Renal pelvis (tissue), 4 donors: ENCODE measurements around the gene IRX3. TPM values are rescaled to one million over a fixed set of nuclear protein-coding genes. Genes with fewer than 3 reads are reported as not detected.
"Not testable (repeated sequence)": the region's sequence is repeated elsewhere in the genome, so short reads cannot be mapped to it uniquely, and the experiment has no call there.

Source experiments
- DNase-seq: peaks from one replicate; pipeline ENCODE4 v3.0.0-alpha.2; 2013
- polyA plus RNA-seq, 3 donors: library from polyadenylated mRNA; unstranded; fragments of 120-200 nt; gene quantifications; one replicate each; pipeline ENCODE4 v1.2.1, GENCODE V29; 2013; ENCODE audit not compliant: insufficient read length in 3 of 3

IRX3 gene
- polyA plus RNA-seq, 3 donors, result 26.6 to 37.6 (median 27.9) TPM

DNA sequence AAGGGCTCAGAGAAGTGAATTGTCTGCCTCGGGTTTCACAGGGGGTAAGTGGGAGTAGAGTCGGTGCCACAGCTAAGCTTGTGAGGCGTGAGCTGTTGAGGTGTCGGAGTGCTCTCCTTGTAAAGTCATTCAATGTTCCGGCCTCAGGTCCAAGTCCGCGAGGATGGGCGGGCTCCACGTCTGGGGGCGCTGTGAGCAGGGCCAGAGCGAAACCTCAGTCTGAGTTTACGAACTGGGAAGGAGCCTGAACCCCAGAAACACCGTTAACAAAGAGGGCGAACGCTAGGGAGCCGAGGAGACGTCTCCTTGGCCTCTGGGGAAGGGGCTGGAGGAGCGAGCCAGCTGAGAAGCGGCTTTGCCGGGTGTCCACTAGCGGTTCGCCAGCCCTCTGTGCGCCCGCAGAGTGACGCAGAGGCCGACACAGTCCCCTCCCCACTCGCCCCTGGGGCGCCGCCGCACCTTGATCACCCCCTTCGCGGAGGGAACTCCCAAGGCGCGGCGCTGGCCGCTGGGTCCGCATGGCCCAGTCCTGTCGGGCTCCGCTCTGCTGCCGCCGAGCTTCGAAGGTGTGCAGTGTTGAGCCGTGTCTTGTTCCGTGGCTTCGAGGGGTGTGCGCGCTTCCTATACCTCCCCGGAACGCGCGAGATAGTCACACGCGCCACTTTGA, 4.9 kb downstream of the IRX3 start:
- DNase-seq, result no peak

DNA sequence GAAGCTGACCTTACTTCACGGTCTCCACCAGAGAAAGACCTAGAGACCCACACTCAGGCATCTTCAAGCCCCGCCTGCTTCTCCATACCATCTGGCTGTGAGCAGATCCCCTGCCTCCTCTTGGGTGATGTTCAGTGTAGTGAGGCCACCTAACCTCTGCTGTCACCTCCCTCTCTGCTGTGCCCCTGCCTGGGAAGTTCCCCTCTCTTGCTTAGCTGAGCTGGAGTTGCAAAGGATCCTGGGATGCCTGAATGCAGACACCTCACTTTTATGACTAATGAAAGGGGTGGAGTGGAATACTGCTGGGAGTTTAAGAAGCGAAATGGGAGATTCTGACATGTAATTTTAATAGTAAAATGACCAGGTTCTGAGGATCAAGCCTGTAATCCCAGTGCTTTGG, 5.8 kb downstream of the IRX3 start:
- DNase-seq, result no peak

DNA sequence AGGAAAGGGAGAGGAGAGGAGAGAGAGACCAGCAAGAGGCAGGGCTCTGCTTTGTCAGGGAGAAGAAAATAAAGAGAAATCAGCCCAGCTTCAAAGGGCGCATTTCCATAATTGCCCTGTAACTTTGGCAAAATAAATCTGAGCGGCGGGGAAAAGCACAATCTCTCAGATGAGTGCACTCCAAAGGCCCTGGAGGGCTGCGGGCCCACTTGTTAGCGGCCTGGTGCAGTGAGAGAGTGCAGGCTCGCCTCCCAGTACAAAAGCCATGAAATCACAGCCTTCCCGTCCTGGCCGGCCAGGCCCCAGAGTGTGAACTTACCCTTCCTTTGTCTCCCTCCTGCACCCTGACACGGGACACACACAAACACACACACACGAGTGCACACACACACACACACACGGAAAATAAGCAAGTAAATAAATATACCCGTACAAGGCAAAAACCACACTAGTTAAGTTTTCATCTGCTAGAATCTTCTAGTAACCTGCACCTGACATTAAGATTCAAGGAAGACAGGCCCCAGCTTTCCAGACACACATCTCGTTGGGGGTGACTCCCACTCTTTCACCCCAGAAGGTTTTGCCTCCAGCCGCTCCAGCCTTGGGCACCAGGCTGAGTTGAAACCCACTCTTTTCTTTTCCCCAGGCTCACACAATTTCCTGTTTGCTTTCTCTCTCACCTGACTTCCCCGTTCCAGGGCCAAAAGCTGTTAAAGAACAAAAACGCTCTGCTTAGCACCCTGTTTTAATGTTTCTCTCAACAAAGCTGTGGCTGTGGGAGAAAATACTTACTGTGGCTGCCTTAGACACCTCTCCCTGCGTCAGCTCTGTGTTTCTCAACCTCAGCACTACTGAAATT, 8.5 kb downstream of the IRX3 start:
- DNase-seq, result no peak

DNA sequence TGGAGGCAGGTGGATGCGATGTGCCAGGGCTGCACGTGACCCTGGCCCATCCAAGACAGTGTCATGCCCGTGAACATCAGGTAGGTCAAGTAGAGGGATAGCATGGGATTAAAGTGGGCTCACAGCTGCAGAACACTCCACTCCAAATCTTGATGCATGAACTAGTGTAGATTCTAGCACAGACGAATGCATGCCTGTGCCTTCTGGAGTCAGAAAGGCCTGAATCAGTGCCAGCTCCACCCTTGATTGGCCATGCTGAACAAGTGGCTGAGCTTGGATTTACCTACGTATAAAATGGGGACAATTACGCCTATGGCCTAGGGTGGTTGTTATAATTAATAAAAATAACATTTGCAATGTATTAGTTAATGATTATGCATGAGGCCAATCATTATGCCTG, 10.6 kb downstream of the IRX3 start:
- no peak for DNase-seq

DNA sequence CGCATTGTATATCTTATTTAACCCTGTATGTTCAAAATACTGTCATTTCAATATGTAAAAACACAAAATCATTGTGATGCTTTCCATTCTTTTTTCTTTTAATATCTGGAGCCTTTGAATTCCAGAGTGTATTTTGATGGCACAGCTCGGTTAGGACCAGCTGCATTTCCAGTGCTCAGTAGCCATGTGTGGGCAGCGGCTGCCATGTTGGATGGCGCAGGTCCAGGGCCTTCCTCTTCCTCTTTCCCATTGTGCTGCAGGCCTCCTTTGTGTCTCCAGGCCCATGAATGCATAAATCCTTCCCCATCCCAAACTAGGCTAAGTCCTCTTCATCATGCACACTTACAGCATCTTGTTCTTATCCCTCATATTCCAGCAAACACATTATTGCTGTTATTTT, 13.0 kb downstream of the IRX3 start:
- no peak for DNase-seq

DNA sequence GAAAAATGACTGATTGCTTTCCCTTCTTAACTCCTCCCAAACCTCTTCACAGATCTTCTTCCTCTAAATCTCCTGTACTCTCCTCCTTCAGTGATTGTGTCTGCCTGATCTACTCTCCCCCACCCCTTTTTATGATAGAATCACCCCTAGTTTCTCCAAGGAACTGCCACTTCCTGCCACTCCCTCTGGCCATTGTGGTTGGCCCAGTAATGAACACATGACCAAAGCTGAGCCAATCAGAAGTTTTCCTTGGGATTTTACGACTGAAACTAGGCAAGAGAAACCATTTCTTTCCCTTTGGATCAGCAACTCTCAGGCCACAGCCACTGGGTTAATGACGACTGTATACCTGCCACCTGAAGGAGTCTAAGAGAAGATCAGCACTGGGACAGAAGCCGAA, 15.9 kb downstream of the IRX3 start:
- no peak for DNase-seq

DNA sequence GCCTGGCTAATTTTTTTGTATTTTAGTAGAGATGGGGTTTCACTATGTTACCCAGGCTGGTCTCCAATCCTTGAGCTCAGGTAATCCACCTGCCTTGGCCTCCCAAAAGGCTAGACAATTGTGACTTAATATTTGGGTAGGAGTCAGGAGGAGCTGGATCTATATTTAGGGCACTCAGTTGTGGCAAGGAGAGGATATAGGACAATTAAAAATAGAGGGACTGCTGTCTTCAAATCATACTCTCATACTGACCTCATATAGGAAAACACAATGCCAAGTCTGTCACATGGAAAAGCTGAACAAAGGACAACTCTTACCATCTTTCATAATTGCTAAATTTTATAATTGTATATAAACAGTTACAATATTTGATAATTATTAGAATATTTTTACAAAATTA, 17.1 kb downstream of the IRX3 start:
- no peak for DNase-seq

DNA sequence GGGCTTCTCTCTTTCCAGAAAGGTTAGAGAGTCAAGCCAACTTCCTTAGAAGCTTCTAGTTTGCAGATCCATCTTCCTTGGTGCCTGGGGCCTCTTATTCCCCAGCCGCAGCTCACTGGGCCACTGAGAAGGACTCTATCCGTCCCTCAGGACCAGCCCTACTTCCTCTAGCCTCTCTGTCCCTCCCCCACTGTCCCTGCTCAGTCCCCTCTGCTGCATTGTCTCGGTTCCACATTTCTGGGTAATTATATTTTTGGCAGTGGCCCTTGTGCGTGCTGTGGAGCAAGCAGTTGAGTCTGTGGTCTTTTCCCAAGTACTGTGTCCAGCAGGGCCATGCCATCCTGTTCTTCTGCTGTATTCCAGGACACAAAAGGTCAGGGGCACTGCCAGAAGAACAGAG, 17.8 kb downstream of the IRX3 start:
- no peak for DNase-seq

DNA sequence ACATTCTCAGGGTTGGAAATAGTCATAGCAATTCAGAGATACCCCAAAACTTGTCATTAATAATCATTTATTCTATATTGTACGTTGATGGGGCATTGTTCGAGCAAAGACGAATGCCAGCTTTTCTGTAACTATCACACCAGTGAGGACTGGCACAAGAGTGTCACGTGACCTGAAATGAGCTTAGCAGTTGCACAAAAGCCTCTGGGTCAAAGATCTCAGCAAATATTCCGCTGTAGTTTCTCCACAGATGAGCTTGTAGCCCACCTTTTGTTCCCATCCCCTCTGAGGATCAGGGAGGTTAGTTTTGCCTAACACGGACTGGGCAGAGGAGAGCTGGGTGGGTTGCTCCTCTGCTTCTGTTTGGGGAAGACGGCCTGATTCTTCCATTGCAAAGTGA, 18.2 kb downstream of the IRX3 start:
- DNase-seq, result no peak

DNA sequence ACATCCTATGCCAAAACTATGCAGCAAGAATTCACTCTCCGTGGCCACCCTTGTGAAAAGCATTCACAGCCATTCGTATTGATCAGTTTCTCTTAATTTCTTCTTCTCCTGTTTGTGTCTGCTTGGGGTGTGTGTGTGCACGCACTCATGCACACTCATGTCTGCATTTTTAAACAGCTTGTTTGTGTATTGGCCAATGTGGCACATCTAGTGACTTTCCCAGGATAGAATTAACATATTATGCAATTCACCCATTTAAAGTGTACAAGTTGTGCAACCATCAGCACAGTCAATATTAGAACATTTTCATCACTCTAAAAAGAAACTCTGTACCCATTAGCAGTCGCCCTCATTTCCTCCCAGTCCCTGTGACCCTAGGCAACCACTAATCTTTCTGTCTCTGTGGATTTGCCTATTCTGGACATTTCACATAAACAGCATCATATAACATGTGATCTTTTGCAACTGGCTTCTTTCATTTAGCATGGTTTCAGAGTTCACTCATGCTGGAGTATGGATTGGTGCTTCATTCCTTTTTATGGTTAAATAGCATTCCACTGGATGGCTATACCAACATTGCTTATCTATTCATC, 20.1 kb downstream of the IRX3 start:
- DNase-seq, result no peak

DNA sequence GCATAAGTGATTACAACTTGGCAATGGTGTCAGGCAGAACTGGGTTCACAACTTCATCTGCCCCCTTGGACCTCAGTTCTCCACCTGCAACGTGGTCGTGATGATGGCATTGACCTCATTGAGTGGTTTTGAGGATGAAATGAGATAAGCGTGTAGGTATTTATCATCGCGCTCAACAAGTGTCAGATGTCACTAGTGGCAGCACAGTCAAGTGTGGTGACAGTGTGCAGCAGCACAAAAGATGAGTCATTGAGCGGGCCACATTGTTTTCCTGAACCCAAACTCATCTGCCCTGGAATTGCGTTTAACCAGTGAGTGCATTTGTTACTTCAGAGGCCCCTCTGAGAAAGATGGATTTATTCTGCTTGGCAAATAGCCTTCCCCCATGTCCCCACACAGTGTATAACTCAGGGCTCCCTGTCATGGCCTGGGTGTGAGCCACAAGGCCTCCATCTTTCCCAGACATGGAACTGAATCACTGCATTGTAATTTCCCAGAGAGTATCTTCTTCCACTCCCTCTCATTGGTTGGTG, 20.9 kb downstream of the IRX3 start:
- no peak for DNase-seq

DNA sequence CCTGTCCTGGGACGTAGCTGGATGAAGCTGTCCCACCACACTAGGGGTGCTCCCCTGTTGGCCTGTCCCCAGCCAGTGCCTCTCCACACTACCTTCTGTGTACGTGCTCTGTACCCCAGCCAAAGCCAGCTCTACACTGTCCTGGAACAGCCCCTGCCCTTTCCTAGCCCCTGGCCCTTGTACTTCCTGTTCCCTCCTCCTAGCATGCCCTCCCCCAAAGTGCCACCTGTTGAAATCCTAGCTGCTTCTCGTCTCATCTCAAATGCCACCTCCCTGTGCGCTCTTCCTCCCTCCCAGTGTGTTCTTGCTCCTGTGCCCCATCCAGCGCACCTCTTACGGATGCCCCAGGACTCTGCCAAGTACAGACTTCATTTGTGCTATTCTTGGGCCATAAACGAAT, 33.5 kb downstream of the IRX3 start:
- DNase-seq, result no peak

DNA sequence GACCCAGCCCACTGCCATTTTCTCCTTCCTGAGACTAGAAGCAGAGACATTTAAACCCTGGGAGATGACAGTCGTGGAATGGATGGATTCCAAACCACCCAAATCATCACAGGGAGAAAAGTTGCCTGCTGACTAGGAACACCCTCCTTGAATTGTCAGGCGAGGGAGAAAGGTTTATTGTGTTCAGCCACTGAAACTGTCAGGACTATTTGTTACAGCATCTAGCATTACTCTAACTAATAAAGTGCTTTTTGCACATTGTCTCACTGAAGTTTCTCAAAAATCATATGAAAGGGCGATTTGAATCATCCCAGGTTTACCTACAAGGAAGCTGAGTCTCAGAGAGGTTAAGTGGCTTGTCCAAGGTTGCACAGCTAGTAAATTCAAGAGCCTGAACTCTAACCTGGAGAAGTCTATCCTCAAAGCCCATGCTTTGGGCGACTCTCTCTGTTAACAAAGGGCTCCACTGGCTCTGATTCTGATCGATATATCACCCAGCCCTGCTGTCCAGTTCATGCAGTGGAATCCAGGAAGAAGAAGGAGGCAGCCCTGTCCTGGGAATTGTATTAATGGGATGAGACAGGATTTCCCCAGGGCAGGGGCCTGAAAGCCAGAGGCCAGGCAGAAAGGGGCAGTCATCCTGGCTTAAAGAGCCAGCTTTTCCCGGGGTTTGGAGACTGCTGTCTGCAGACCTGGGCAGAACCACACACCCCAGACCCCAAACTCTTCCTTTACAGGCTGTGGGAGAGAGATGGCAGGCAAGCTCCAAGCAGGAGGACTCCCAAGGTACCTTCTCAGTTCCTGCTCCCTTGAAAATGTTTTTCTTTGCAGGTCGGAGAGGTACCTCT, 37.5 kb downstream of the IRX3 start:
- no peak for DNase-seq

DNA sequence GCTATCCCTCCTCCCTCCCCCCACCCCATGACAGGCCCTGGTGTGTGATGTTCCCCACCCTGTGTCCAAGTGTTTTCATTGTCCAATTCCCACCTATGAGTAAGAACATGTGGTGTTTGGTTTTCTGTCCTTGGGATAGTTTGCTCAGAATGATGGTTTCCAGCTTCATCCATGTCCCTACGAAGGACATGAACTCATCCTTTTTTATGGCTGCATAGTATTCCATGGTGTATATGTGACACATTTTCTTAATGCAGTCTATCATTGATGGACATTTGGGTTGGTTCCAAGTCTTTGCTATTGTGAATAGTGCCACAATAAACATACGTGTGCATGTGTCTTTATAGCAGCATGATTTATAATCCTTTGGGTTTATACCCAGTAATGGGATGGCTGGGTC, 38.9 kb downstream of the IRX3 start:
- DNase-seq, result not testable (repeated sequence)

DNA sequence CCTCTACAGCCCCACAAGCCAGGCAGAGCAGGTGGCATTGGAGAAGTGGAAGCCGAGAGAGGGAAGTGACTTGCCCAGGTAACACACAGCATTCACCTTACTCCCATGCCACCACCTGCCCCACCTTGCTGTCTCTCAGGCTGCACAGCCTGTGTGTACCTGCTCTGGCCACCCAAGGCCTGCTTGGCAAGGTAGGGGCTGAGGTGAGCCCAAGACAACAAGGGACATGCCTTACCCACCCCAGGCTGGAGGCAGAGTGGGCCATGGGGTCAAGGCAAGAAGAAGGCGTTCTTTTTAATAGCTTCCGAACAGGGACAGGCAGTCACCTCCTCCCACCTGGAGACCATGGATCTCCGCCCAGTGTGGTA, 40.1 kb downstream of the IRX3 start:
- no peak for DNase-seq

DNA sequence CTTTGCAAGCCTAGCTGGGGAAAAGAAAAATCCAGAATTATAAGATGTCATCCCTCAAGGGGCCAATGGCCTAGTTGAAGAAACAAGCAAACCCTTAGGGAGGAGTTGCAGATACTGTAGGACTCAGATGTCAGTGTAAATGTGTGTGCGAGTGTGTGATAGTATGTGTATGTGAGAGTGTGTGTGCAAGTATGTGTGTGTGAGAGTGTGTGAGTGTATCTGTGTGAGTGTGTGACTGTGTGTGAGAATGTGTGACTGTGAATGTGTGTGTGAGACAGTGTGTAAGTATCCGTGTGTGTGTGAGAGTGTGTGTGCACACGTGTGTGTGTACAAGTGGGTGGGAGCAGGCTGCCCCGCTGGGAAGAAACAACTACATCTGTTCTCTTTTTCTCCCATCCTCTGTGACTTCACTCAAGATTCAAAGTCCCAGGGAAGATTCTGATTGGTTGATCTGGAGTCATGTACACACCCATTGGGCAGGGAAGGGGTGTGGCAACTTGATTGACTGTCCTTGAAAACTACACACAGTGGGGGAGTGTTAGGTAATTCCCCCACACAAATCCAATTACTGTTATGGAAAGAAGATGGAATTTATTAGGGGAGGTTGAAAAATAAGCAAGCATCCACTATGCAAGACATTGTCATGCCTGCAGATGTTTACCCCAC, 40.7 kb downstream of the IRX3 start:
- no peak for DNase-seq

DNA sequence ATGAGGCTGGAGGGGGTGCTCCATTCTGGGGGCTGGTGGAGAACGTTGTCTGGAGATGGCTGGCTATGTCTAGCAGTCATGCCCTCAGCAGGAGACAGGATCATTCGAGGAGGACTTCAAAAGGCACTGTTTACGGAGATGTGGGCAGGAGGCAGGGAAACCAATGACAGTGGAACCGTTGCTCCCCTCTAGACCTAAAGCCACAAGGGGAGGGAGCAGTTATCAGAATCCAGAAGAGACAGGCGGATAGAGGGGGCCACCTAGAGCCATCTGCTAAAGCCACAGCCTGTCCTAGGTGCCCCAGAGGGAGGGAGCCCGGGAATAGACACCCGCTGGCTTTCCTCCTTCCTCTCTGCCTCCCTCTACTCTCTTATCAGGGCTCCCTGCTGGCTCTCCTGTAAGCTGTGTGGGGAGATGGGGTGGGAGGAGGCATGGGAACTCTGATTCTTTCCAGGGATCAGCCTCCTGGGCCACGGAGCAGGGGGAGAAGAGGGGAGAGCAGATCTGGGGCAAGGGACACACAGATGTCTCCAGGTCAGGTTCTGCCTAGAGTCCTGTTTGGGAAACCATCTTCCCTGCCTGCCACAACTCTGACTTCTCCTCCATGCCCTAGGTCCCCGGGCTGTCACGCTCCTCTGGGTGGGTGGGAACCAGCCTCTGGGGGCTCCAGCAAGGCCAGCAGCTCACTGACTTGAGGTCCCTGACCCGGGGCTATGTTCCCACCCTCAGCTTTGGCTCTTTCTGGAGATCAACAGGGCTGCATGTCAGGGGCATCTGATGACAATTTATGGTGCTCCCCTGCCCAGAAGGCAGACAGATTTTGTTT, 42.3 kb downstream of the IRX3 start:
- no peak for DNase-seq

DNA sequence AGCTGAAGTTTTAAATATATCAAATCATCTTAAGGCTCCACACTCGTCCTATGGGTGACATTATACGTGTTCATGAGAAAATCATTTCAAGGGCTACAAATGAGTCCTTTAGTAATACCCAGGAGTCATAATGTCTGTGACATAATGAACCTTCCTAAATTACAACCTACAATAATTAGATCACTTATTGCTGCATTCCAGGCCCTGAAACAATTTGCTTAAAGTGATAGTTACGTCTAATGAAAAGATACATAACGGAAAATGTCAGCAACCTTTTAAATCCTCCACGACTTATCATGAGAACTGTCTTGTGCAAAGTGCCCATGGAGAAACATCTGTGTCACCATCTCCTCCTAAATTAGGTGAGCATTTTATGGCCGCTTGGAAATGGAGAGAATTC, 43.4 kb downstream of the IRX3 start:
- DNase-seq, result no peak

DNA sequence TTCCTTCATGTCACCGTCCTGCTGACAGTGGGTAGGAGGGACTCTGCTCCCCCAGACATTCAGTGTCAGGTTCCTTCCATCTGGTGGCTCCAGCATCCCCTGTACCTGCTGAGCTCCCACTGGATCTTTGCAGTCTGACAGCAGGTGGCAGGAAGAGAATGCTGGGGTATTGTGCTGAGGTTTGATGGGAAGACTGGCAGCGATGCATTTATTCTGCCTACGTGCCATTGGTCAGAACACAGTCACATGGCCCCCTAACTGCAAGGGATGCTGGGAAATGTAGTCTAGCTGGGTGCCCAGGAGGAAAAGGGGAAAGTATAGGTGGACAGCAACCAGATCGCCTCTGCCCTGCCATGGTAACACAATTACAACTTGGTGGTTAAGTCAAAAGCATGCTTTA, 44.4 kb downstream of the IRX3 start:
- DNase-seq, result no peak

DNA sequence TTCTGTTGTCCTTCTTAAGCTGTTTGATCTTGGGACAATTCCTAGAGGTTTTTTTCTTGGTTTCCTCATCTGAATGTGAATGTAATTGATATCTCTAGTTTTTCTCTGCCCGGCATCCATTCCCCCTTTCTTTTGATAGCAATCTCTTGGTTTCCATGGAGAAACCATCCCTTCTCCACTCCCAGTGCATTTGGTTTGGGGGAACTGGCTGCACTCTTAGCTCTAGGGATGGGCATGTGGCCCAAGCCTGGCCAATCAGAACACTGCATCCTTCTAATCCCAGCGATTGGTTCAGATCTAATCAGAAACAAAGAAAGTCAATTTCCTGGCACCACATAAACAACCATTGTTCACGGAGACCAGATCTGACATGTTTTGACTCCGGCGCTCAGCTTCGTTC, 45.1 kb downstream of the IRX3 start:
- no peak for DNase-seq
